MM.1S (cell line): Measurements from ENCODE around the gene BUB3.

Experiments used
- DNase-seq: peaks from one replicate; pipeline ENCODE4 v3.0.0-alpha.2; 2015
- H2AFZ ChIP-seq: fragments of 300-600 bp; sonication (generic); 2 replicates; pipeline ENCODE4 v1.6.0; 2016; ENCODE audit warnings: antibody characterized with exemption, low read length
- H3F3A ChIP-seq: fragments of 300-600 bp; sonication (generic); 2 replicates; pipeline ENCODE4 v1.6.1; 2016; ENCODE audit warnings: mild to moderate bottlenecking, antibody characterized with exemption, low read length, moderate library complexity, mixed read lengths; ENCODE audit not compliant: insufficient read depth
- H3K27ac ChIP-seq: fragments of 300-600 bp; sonication (generic); 2 replicates; pipeline ENCODE4 v1.5.1; 2016; ENCODE audit warnings: mild to moderate bottlenecking, low read length
- H3K27me3 ChIP-seq: fragments of 300-600 bp; sonication (generic); replicated peaks from 2 replicates; pipeline ENCODE4 v1.6.0; 2016; ENCODE audit warnings: low read length; ENCODE audit not compliant: insufficient read depth
- H3K36me3 ChIP-seq: fragments of 300-600 bp; sonication (generic); replicated peaks from 2 replicates; pipeline ENCODE4 v1.6.1; 2016; ENCODE audit warnings: mild to moderate bottlenecking, low read length, mixed read lengths; ENCODE audit not compliant: insufficient read depth
- H3K4me1 ChIP-seq: fragments of 300-600 bp; sonication (generic); 2 replicates; pipeline ENCODE4 v1.6.1; 2016; ENCODE audit warnings: low read length, mixed read lengths
- H3K4me2 ChIP-seq: fragments of 300-600 bp; sonication (generic); 2 replicates; pipeline ENCODE4 v1.6.0; 2016; ENCODE audit warnings: low read depth, low read length
- H3K4me3 ChIP-seq: fragments of 300-600 bp; sonication (generic); 2 replicates; pipeline ENCODE4 v1.5.1; 2016; ENCODE audit warnings: low read length, mixed read lengths
- H3K79me2 ChIP-seq: fragments of 300-600 bp; sonication (generic); 2 replicates; pipeline ENCODE4 v1.6.1; 2016; ENCODE audit warnings: mixed run types, low read length, mixed read lengths
- H3K9ac ChIP-seq: fragments of 300-600 bp; sonication (generic); 2 replicates; pipeline ENCODE4 v1.6.1; 2016; ENCODE audit warnings: low read length, mixed read lengths
- H3K9me2 ChIP-seq: fragments of 300-600 bp; sonication (generic); replicated peaks from 2 replicates; pipeline ENCODE4 v1.6.1; 2016; ENCODE audit warnings: mild to moderate bottlenecking, low read length, mixed read lengths; ENCODE audit not compliant: insufficient read depth
- H3K9me3 ChIP-seq: fragments of 300-600 bp; sonication (generic); replicated peaks from 2 replicates; pipeline ENCODE4 v1.6.1; 2016; ENCODE audit warnings: mild to moderate bottlenecking, low read length, mixed read lengths; ENCODE audit not compliant: insufficient read depth
- H4K20me1 ChIP-seq: fragments of 300-600 bp; sonication (generic); 2 replicates; pipeline ENCODE4 v1.6.1; 2016; ENCODE audit warnings: mild to moderate bottlenecking, low read length, moderate library complexity, mixed read lengths; ENCODE audit not compliant: insufficient read depth
- EZH2 ChIP-seq: fragments of 300-600 bp; sonication (generic); optimal IDR thresholded peaks from 2 replicates; pipeline ENCODE3; 2017; ENCODE audit warnings: low read depth, mild to moderate bottlenecking, antibody characterized with exemption, low read length, mixed read lengths
- EZH2phosphoT487 ChIP-seq: fragments of 300-600 bp; sonication (generic); IDR thresholded peaks from 2 replicates; pipeline ENCODE4 v1.6.1; 2018; ENCODE audit warnings: antibody characterized with exemption, low read length
- TF ChIP-seq, protein P1 (sequence below): fragments of 300-600 bp; sonication (generic); IDR thresholded peaks from 2 replicates; pipeline ENCODE4 v1.5.1; 2016; ENCODE audit warnings: antibody characterized with exemption, low read length, mixed read lengths

Gene BUB3

DNA sequence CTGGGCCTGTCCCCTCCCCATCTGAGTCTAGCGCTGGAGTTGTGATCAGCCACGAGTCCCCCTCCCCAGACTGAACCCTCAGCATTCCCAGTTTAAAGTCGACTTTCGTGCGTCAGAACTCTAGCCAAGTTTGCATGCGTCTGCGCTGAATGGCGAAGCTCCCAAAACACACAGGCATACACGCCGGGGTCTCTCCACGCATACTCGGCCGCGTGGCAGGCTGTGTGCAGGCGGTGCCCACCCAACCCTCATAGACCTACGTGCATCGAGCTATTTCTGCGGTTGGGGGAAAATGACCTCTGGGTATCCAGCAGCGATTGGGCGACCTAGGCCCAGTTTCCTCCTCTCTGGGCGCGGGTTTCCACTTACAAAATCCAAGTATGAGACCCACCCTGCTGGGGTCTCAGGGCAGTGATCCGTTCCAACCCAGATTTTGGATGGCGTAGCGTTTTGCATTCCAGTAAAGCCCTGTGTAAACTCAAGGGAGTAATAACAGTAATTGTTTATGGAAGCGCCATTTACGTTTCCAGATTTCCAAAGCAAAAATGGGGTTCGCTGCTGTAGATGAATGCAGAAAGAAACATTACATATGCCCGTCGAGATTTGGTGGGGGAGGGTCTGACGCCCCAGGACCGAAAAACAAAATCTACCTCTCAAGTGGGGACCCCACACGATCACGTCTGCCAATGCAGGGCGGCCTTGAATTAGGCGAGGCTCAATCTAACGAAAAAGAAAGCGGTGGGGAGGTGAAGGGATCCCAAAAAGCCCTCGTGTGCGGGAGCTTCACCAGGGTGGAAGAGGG is 20.5 kb upstream of the BUB3 start:
- H3K4me3 ChIP-seq = peak overlapping the region; percentile 13; the same call in 1 of the 2 replicates
- TF ChIP-seq, protein P1, sequence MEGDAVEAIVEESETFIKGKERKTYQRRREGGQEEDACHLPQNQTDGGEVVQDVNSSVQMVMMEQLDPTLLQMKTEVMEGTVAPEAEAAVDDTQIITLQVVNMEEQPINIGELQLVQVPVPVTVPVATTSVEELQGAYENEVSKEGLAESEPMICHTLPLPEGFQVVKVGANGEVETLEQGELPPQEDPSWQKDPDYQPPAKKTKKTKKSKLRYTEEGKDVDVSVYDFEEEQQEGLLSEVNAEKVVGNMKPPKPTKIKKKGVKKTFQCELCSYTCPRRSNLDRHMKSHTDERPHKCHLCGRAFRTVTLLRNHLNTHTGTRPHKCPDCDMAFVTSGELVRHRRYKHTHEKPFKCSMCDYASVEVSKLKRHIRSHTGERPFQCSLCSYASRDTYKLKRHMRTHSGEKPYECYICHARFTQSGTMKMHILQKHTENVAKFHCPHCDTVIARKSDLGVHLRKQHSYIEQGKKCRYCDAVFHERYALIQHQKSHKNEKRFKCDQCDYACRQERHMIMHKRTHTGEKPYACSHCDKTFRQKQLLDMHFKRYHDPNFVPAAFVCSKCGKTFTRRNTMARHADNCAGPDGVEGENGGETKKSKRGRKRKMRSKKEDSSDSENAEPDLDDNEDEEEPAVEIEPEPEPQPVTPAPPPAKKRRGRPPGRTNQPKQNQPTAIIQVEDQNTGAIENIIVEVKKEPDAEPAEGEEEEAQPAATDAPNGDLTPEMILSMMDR = no peak
- TF ChIP-seq EZH2phosphoT487 = no peak
- TF ChIP-seq EZH2 = no peak
- no peaks in the 10 kb centered on the region for H4K20me1 ChIP-seq
- H3K9me2 ChIP-seq = no peaks in the 10 kb centered on the region
- no peak overlapping the region for H3K27ac ChIP-seq
- no peaks in the 10 kb centered on the region for H3K4me1 ChIP-seq
- H3K27me3 ChIP-seq = peaks cover under 1% of the 10 kb centered on the region; the same call in 1 of the 2 replicates
- no peak overlapping the region for H3K9ac ChIP-seq
- H3K79me2 ChIP-seq = no peaks in the 10 kb centered on the region
- H3K36me3 ChIP-seq = no peaks in the 10 kb centered on the region
- H2AFZ ChIP-seq = peak overlapping the region; percentile 47; the same call in 1 of the 2 replicates
- peak overlapping the region; percentile 75 for H3K4me2 ChIP-seq
- no peaks in the 10 kb centered on the region for H3K9me3 ChIP-seq
- no peak for DNase-seq
- H3F3A ChIP-seq = no peaks in the 10 kb centered on the region

GRCh38 chr10:123134343-123134914 is 19.8 kb upstream of the BUB3 start:
- H4K20me1 ChIP-seq = no peaks in the 10 kb centered on the region
- no peak overlapping the region for H3K9ac ChIP-seq
- H3K4me1 ChIP-seq = no peaks in the 10 kb centered on the region
- no peak overlapping the region for H3K4me3 ChIP-seq
- no peaks in the 10 kb centered on the region for H3K9me3 ChIP-seq
- no peaks in the 10 kb centered on the region for H3F3A ChIP-seq
- no peaks in the 10 kb centered on the region for H3K9me2 ChIP-seq
- no peak overlapping the region for H3K27ac ChIP-seq
- H3K4me2 ChIP-seq = no peak overlapping the region
- H2AFZ ChIP-seq = no peak overlapping the region
- H3K27me3 ChIP-seq = peaks cover 7% of the 10 kb centered on the region
- H3K79me2 ChIP-seq = no peaks in the 10 kb centered on the region
- no peak for DNase-seq
- H3K36me3 ChIP-seq = no peaks in the 10 kb centered on the region
- no peak for TF ChIP-seq EZH2phosphoT487
- no peak for TF ChIP-seq EZH2
- TF ChIP-seq, protein P1 = no peak

GRCh38 chr10:123134915-123135414 is 19.2 kb upstream of the BUB3 start:
- H3K9me3 ChIP-seq = no peaks in the 10 kb centered on the region
- no peaks in the 10 kb centered on the region for H3K79me2 ChIP-seq
- TF ChIP-seq EZH2 (no peak), EZH2phosphoT487 (no peak)
- TF ChIP-seq, protein P1 = no peak
- no peaks in the 10 kb centered on the region for H3K9me2 ChIP-seq
- H3K27ac ChIP-seq = no peak overlapping the region
- H3K4me1 ChIP-seq = no peaks in the 10 kb centered on the region
- H2AFZ ChIP-seq = no peak overlapping the region
- peaks cover 13% of the 10 kb centered on the region for H3K27me3 ChIP-seq
- DNase-seq = no peak
- H3K36me3 ChIP-seq = no peaks in the 10 kb centered on the region
- H4K20me1 ChIP-seq = no peaks in the 10 kb centered on the region
- no peak overlapping the region for H3K9ac ChIP-seq
- H3K4me3 ChIP-seq = no peak overlapping the region
- H3K4me2 ChIP-seq = no peak overlapping the region
- H3F3A ChIP-seq = no peaks in the 10 kb centered on the region
